Endothelial cell of umbilical vein (primary cell): ENCODE measurements around the gene STX16. TPM values are rescaled to one million over a fixed set of nuclear protein-coding genes. Genes with fewer than 3 reads are reported as not detected.
"Not testable (repeated sequence)": the region's sequence is repeated elsewhere in the genome, so short reads cannot be mapped to it uniquely, and the experiment has no call there.

Experiments used
- BruUV-seq: library from RNA; stranded (reverse); fragments of 400-500 nt; replicated peaks from 2 replicates; lab custom pipeline; 2021; lab: Mats Ljungman, UMichigan
- CTCF ChIA-PET: fragments of 300-600, 350-600 bp; sonication (Branson Sonifier 250); formaldehyde crosslinking; loops from one replicate; lab custom pipeline; 2021; ENCODE audit warnings: antibody characterized with exemption, inconsistent platforms; lab: Charles Lee
- POLR2A ChIA-PET: fragments of 300-600, 350-600 bp; sonication (Branson Sonifier 250); formaldehyde crosslinking; loops from one replicate; lab custom pipeline; 2021; ENCODE audit warnings: antibody characterized with exemption, inconsistent platforms; lab: Charles Lee
- DNase-seq: peaks from one replicate; pipeline ENCODE4 v3.0.0-alpha.2; 2011; ENCODE audit warnings: low read depth, low spot score
- FAIRE-seq: peaks from 2 replicates; lab custom pipeline; 2011; peaks lifted over from hg19 to GRCh38; lab: Jason Lieb, UNC
- H2AFZ ChIP-seq: 2 replicates; pipeline ENCODE4 v1.6.0; 2012; ENCODE audit warnings: low read depth, low read length, control low read depth, inconsistent platforms
- H3K27ac ChIP-seq: 2 replicates; pipeline ENCODE4 v1.5.1; 2011; ENCODE audit warnings: low read depth, mild to moderate bottlenecking, control low read depth, low read length, moderate library complexity; ENCODE audit not compliant: insufficient read depth
- H3K27me3 ChIP-seq, 2 experiments: 2 replicates each; pipeline versions ENCODE4 v1.6.0 to v1.6.1; 2011; ENCODE audit warnings: low read length in 2 of 2, mixed read lengths in 1 of 2; ENCODE audit not compliant: control insufficient read depth in 2 of 2, insufficient read depth in 2 of 2
- H3K36me3 ChIP-seq, 2 experiments: 2 replicates in 1 of 2; 3 replicates in 1 of 2; pipeline ENCODE4 v1.5.1; 2011; ENCODE audit warnings: low read length in 2 of 2, mild to moderate bottlenecking in 1 of 2, moderate library complexity in 1 of 2; ENCODE audit not compliant: control insufficient read depth in 2 of 2, insufficient read depth in 2 of 2; ENCODE audit errors: extremely low read depth in 1 of 2
- H3K4me1 ChIP-seq: 3 replicates; pipeline ENCODE4 v1.5.1; 2011; ENCODE audit warnings: mild to moderate bottlenecking, low read length; ENCODE audit not compliant: control insufficient read depth, insufficient read depth; ENCODE audit errors: extremely low read depth
- H3K4me2 ChIP-seq: 2 replicates; pipeline ENCODE4 v1.6.1; 2011; ENCODE audit warnings: low read length, control low read depth, mixed read lengths; ENCODE audit not compliant: insufficient read depth
- H3K4me3 ChIP-seq, 3 experiments: fragments of 200-600 bp in 1 of 3; sonication (generic), shearing (Covaris generic) in 1 of 3; replicated peaks in 1 of 3; 2 replicates each; pipeline ENCODE4 v1.5.1; 2011 to 2016; ENCODE audit warnings: control low read depth in 3 of 3, low read length in 3 of 3, mild to moderate bottlenecking in 2 of 3, inconsistent platforms in 1 of 3, low read depth in 1 of 3, moderate library complexity in 1 of 3; ENCODE audit not compliant: insufficient read depth in 1 of 3
- H3K79me2 ChIP-seq: 2 replicates; pipeline ENCODE4 v1.6.0; 2012; ENCODE audit warnings: low read length, inconsistent platforms; ENCODE audit not compliant: control insufficient read depth, insufficient read depth
- H3K9ac ChIP-seq: replicated peaks from 2 replicates; pipeline ENCODE3; 2011; ENCODE audit warnings: low read length, control low read depth; ENCODE audit not compliant: insufficient read depth; ENCODE audit errors: extremely low read depth
- H3K9me1 ChIP-seq: replicated peaks from 3 replicates; pipeline ENCODE4 v1.6.0; 2011; ENCODE audit warnings: mild to moderate bottlenecking, low read length; ENCODE audit not compliant: control insufficient read depth, insufficient read depth; ENCODE audit errors: extremely low read depth
- H3K9me3 ChIP-seq: replicated peaks from 2 replicates; pipeline ENCODE4 v1.5.1; 2012; ENCODE audit warnings: low read length, inconsistent platforms; ENCODE audit not compliant: control insufficient read depth, insufficient read depth
- H4K20me1 ChIP-seq: replicated peaks from 2 replicates; pipeline ENCODE3; 2011; ENCODE audit warnings: mild to moderate bottlenecking, low read length; ENCODE audit not compliant: control insufficient read depth, insufficient read depth; ENCODE audit errors: extremely low read depth
- EZH2 ChIP-seq: IDR thresholded peaks from 2 replicates; pipeline ENCODE4 v1.6.1; 2012; ENCODE audit warnings: borderline replicate concordance, low read depth, mild to moderate bottlenecking, moderate library complexity, low read length, inconsistent platforms; ENCODE audit not compliant: severe bottlenecking
- FOS ChIP-seq: IDR thresholded peaks from 2 replicates; pipeline ENCODE4 v1.6.1; 2011; ENCODE audit warnings: mild to moderate bottlenecking, low read length, moderate library complexity, borderline replicate concordance; ENCODE audit not compliant: insufficient read depth
- GATA2 ChIP-seq: IDR thresholded peaks from 2 replicates; pipeline ENCODE4 v1.7.0; 2011; ENCODE audit warnings: low read depth, mild to moderate bottlenecking, moderate library complexity, mixed read lengths, low read length; ENCODE audit not compliant: insufficient read length, insufficient read depth
- JUN ChIP-seq: IDR thresholded peaks from 2 replicates; pipeline ENCODE4 v1.6.1; 2011; ENCODE audit warnings: borderline replicate concordance, low read depth; ENCODE audit not compliant: insufficient read length, insufficient read depth
- POLR2A ChIP-seq: IDR thresholded peaks from 2 replicates; pipeline ENCODE4 v1.6.1; 2012; ENCODE audit warnings: low read depth, mild to moderate bottlenecking, control low read depth, low read length
- POLR2AphosphoS5 ChIP-seq: IDR thresholded peaks from 2 replicates; pipeline ENCODE4 v1.6.1; 2012; ENCODE audit warnings: low read depth, mild to moderate bottlenecking, control low read depth, low read length, moderate library complexity; ENCODE audit not compliant: insufficient read depth
- dilution Hi-C: fragments of 300-500 bp; cut with MboI; formaldehyde crosslinking; loops from one replicate; pipeline ENCODE4 v1.15.0; 2019; ENCODE audit warnings: low sequenced_read_pairs; ENCODE audit not compliant: extremely low pct_ligation_motif_present
- intact Hi-C: fragments of 100-400 bp; cut with micrococcal nuclease; formaldehyde crosslinking; loops from one replicate; pipeline ENCODE4 v1.10.0; 2022
- polyA plus RNA-seq, 4 experiments: library from polyadenylated mRNA; depleted of rRNA in 3 of 4; stranded (reverse) in 3 of 4; unstranded in 1 of 4; fragments of >200 nt; gene quantifications; 2 replicates each; pipeline versions ENCODE4 v1.2.1 to v1.2.3, GENCODE V29; 2011 to 2012; ENCODE audit warnings: missing spikeins in 1 of 4
- total RNA-seq: library from RNA; stranded (reverse); gene quantifications from 2 replicates; pipeline ENCODE4 v1.2.3, GENCODE V29; 2021
- TF ChIP-seq, protein P1 (sequence below), 2 donors: IDR thresholded peaks; 1 replicate in 1 of 2; 2 replicates in 1 of 2; pipeline ENCODE4 v1.5.1; 2011; ENCODE audit warnings: low read length in 2 of 2, mild to moderate bottlenecking in 2 of 2, moderate library complexity in 2 of 2, control low read depth in 1 of 2, inconsistent platforms in 1 of 2, low read depth in 1 of 2; ENCODE audit not compliant: insufficient read depth in 1 of 2; ENCODE audit errors: extremely low read depth in 1 of 2
- TF ChIP-seq, protein P2 (sequence below): IDR thresholded peaks from 2 replicates; pipeline ENCODE4 v1.6.1; 2011; ENCODE audit not compliant: insufficient read depth, insufficient read length

Gene STX16
- total and polyA plus RNA-seq, 2 donors (not counting 3 experiments of a cell fraction or from before 2014, with no cell fraction given), result 43.1 to 63.5 TPM

DNA sequence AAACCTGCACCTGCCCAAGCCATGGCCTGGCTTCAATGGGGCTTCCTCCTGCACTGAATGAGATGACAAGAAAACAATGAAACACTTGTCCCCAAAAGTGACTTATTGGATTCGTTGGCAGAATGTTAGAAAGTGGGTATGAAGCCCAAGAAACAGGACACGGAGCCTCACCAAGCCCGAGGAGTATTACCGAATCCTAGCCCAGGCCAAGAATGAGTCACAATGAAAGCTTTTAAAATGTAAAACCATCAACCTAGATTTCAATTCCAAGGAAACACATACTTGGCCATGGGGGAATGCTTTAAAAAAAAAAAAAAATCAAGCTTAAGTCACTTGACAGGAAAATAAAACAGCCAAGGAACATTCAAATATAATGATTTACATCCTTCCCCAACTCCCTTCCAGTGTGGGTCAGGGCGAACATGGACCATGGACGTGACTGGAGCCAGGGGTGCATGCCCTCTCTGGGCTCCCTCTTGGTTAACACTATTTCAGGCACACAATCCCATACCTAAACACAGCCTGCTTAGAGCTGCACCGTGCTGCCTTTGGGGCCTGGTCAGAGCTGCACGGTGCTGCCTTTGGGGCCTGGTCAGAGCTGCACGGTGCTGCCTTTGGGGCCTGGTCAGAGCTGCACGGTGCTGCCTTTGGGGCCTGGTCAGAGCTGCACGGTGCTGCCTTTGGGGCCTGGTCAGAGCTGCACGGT is 3.1 kb upstream of the STX16 start:
- H3K27ac ChIP-seq, result no peak overlapping the region
- no peaks in the 10 kb centered on the region for H3K36me3 ChIP-seq
- H3K79me2 ChIP-seq, result peaks cover 19% of the 10 kb centered on the region
- H3K4me1 ChIP-seq, result peaks cover 21% of the 10 kb centered on the region
- dilution Hi-C loops (no loop called here), intact Hi-C loops (no loop called here)
- CTCF ChIA-PET, result interaction anchor here (0.7 to 3.3 kb wide), 13 partner anchors 9 to 362 kb away, joined by 3 to 32 read pairs (median 4); no protein-coding TSS in a partner anchor
- BruUV-seq, result no TSS peak
- FAIRE-seq (no peak), DNase-seq (peak; percentile 83)
- POLR2A ChIA-PET, result interaction anchor here (0.6 kb wide), 1 partner anchor 253 kb away, joined by 5 read pairs; no protein-coding TSS in a partner anchor
- H3K9ac ChIP-seq, result no peak overlapping the region
- no peaks in the 10 kb centered on the region for H4K20me1 ChIP-seq
- no peaks in the 10 kb centered on the region for H3K27me3 ChIP-seq
- H3K9me3 ChIP-seq, result no peaks in the 10 kb centered on the region
- no peak overlapping the region for H3K4me2 ChIP-seq
- H2AFZ ChIP-seq, result no peak overlapping the region
- H3K4me3 ChIP-seq, result no peak overlapping the region
- no peak for TF ChIP-seq JUN
- no peak for TF ChIP-seq GATA2
- TF ChIP-seq, protein P1, sequence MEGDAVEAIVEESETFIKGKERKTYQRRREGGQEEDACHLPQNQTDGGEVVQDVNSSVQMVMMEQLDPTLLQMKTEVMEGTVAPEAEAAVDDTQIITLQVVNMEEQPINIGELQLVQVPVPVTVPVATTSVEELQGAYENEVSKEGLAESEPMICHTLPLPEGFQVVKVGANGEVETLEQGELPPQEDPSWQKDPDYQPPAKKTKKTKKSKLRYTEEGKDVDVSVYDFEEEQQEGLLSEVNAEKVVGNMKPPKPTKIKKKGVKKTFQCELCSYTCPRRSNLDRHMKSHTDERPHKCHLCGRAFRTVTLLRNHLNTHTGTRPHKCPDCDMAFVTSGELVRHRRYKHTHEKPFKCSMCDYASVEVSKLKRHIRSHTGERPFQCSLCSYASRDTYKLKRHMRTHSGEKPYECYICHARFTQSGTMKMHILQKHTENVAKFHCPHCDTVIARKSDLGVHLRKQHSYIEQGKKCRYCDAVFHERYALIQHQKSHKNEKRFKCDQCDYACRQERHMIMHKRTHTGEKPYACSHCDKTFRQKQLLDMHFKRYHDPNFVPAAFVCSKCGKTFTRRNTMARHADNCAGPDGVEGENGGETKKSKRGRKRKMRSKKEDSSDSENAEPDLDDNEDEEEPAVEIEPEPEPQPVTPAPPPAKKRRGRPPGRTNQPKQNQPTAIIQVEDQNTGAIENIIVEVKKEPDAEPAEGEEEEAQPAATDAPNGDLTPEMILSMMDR (IDR thresholded peaks at IDR 0.05; ENCODE audit: extremely low read depth in 1 of 2, insufficient read depth in 1 of 2, low read depth in 1 of 2, low read length in 2 of 2), result no peak
- no peak for TF ChIP-seq POLR2AphosphoS5
- TF ChIP-seq, protein P2, sequence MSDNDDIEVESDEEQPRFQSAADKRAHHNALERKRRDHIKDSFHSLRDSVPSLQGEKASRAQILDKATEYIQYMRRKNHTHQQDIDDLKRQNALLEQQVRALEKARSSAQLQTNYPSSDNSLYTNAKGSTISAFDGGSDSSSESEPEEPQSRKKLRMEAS, result no peak
- TF ChIP-seq POLR2A, result no peak
- peak; percentile 58 for TF ChIP-seq FOS
- no peak for TF ChIP-seq EZH2
- no peaks in the 10 kb centered on the region for H3K9me1 ChIP-seq

DNA sequence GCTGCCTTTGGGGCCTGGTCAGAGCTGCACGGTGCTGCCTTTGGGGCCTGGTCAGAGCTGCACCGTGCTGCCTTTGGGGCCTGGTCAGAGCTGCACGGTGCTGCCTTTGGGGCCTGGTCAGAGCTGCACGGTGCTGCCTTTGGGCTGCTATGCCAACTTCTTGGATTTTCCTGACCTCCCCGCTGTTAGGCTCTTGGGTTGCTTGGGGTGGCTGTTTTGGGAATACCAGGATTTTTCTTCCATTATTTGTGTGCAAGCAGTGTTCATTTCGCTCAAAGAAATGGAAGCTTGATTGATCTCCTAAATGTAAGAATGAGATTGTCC is 2.6 kb upstream of the STX16 start:
- H2AFZ ChIP-seq, dilution Hi-C loops, H3K4me2 ChIP-seq, FAIRE-seq, H3K9me1 ChIP-seq, intact Hi-C loops, H3K27ac ChIP-seq, H3K36me3 ChIP-seq, H4K20me1 ChIP-seq, BruUV-seq, DNase-seq, H3K4me3 ChIP-seq, H3K9ac ChIP-seq, H3K27me3 ChIP-seq, H3K9me3 ChIP-seq: not testable (repeated sequence)
- ChIA-PET POLR2A (interaction anchor here (0.6 kb wide), 1 partner anchor 254 kb away, joined by 5 read pairs; no protein-coding TSS in a partner anchor), CTCF (interaction anchor here (0.8 to 3.3 kb wide), 12 partner anchors 9 to 203 kb away, joined by 3 to 32 read pairs (median 4); no protein-coding TSS in a partner anchor)
- H3K4me1 ChIP-seq, result peaks cover 27% of the 10 kb centered on the region
- H3K79me2 ChIP-seq, result peaks cover 24% of the 10 kb centered on the region
